Measurements from ENCODE around the gene P3H1.

- TF ChIP-seq POLR2AphosphoS5 (IDR thresholded peaks at IDR 0.05; ENCODE audit: low read depth, low read length) (no peak), SIN3A (IDR thresholded peaks at IDR 0.05; ENCODE audit: borderline replicate concordance, insufficient read depth, low read length) (no peak)
These were observed 727 bp upstream of the P3H1 start for GRCh38 chr1:42767510-42768000.

Data from PFSK-1 (cell line).